Ectodermal cell (in vitro differentiated cells): ENCODE data around the gene PRKCH.

Experiments used
- H3K27ac ChIP-seq: 2 replicates; pipeline ENCODE4 v1.7.0; 2013; ENCODE audit warnings: mild to moderate bottlenecking, low read depth, low read length; ENCODE audit not compliant: insufficient read depth, poor library complexity, severe bottlenecking
- H3K27me3 ChIP-seq: 2 replicates; pipeline ENCODE4 v1.7.0; 2013; ENCODE audit warnings: mild to moderate bottlenecking, low read length; ENCODE audit not compliant: insufficient read depth, control insufficient read depth, poor library complexity, severe bottlenecking
- H3K36me3 ChIP-seq: one replicate; pipeline ENCODE4 v1.7.0; 2013; ENCODE audit warnings: low read length; ENCODE audit not compliant: control insufficient read depth, insufficient read depth
- H3K4me1 ChIP-seq: one replicate; pipeline ENCODE4 v1.7.0; 2013; ENCODE audit warnings: low read length; ENCODE audit not compliant: control insufficient read depth, insufficient read depth
- H3K4me3 ChIP-seq: 2 replicates; pipeline ENCODE4 v1.7.0; 2013; ENCODE audit warnings: low read depth, low read length, control low read depth; ENCODE audit not compliant: insufficient read depth
- H3K9me3 ChIP-seq: 2 replicates; pipeline ENCODE4 v1.7.0; 2013; ENCODE audit warnings: mild to moderate bottlenecking, low read length, moderate library complexity; ENCODE audit not compliant: control insufficient read depth
- WGBS, 2 experiments: methylation state at CpG; one replicate each; pipeline ENCODE4 v1.1.7; 2013; ENCODE audit warnings: missing lambda C conversion rate in 2 of 2; 5-methylcytosine and 5-hydroxymethylcytosine counted together

Gene PRKCH

GRCh38 chr14:61372842-61373555 is 51.6 kb downstream of the PRKCH start:
- Histone ChIP-seq H3K27me3 (no peaks in the 10 kb centered on the region), H3K9me3 (no peaks in the 10 kb centered on the region), H3K4me1 (no peaks in the 10 kb centered on the region), H3K36me3 (no peaks in the 10 kb centered on the region), H3K4me3 (no peak overlapping the region), H3K27ac (no peak overlapping the region)
- WGBS, 2 experiments: 81 to 97% methylated on average over 3 of the region's 3 CpGs

- H3K27ac ChIP-seq: no peak overlapping the region
- no peak overlapping the region for H3K4me3 ChIP-seq
- no peaks in the 10 kb centered on the region for H3K36me3 ChIP-seq
- H3K27me3 ChIP-seq: no peaks in the 10 kb centered on the region
- 89 to 94% methylated on average over 3 of the region's 3 CpGs for WGBS, 2 experiments
- H3K9me3 ChIP-seq: no peaks in the 10 kb centered on the region
- no peaks in the 10 kb centered on the region for H3K4me1 ChIP-seq
Measured at GRCh38 chr14:61374284-61374683, 52.9 kb downstream of the PRKCH start.

GRCh38 chr14:61375218-61375617 is 53.8 kb downstream of the PRKCH start:
- no peak overlapping the region for H3K4me3 ChIP-seq
- H3K36me3 ChIP-seq: no peaks in the 10 kb centered on the region
- no peak overlapping the region for H3K27ac ChIP-seq
- H3K4me1 ChIP-seq: no peaks in the 10 kb centered on the region
- 86 to 95% methylated on average over 3 of the region's 3 CpGs for WGBS, 2 experiments
- H3K27me3 ChIP-seq: no peaks in the 10 kb centered on the region
- no peaks in the 10 kb centered on the region for H3K9me3 ChIP-seq

GRCh38 chr14:61376314-61376713 is 54.9 kb downstream of the PRKCH start:
- H3K4me3 ChIP-seq: no peak overlapping the region
- H3K27ac ChIP-seq: no peak overlapping the region
- no peaks in the 10 kb centered on the region for H3K4me1 ChIP-seq
- no peaks in the 10 kb centered on the region for H3K27me3 ChIP-seq
- no peaks in the 10 kb centered on the region for H3K36me3 ChIP-seq
- WGBS, 2 experiments: 93 to 95% methylated on average over 1 of the region's 1 CpG
- H3K9me3 ChIP-seq: no peaks in the 10 kb centered on the region

GRCh38 chr14:61377749-61378148 is 56.4 kb downstream of the PRKCH start:
- H3K4me1 ChIP-seq: no peaks in the 10 kb centered on the region
- H3K9me3 ChIP-seq: no peaks in the 10 kb centered on the region
- H3K4me3 ChIP-seq: no peak overlapping the region
- H3K27me3 ChIP-seq: no peaks in the 10 kb centered on the region
- H3K36me3 ChIP-seq: no peaks in the 10 kb centered on the region
- H3K27ac ChIP-seq: no peak overlapping the region

- H3K4me3 ChIP-seq: no peak overlapping the region
- no peaks in the 10 kb centered on the region for H3K27me3 ChIP-seq
- no peaks in the 10 kb centered on the region for H3K36me3 ChIP-seq
- no peaks in the 10 kb centered on the region for H3K9me3 ChIP-seq
- H3K27ac ChIP-seq: no peak overlapping the region
- WGBS, 2 experiments: 91 to 94% methylated on average over 8 of the region's 8 CpGs
- no peaks in the 10 kb centered on the region for H3K4me1 ChIP-seq
Measured at GRCh38 chr14:61379639-61380184, 58.3 kb downstream of the PRKCH start.

GRCh38 chr14:61380984-61381383 is 59.6 kb downstream of the PRKCH start:
- H3K4me3 ChIP-seq: no peak overlapping the region
- H3K9me3 ChIP-seq: no peaks in the 10 kb centered on the region
- no peak overlapping the region for H3K27ac ChIP-seq
- H3K27me3 ChIP-seq: no peaks in the 10 kb centered on the region
- 90 to 92% methylated on average over 3 of the region's 3 CpGs for WGBS, 2 experiments
- H3K36me3 ChIP-seq: no peaks in the 10 kb centered on the region
- no peaks in the 10 kb centered on the region for H3K4me1 ChIP-seq

- Histone ChIP-seq H3K27me3 (no peaks in the 10 kb centered on the region), H3K27ac (no peak overlapping the region), H3K36me3 (no peaks in the 10 kb centered on the region), H3K4me1 (no peaks in the 10 kb centered on the region), H3K4me3 (no peak overlapping the region), H3K9me3 (no peaks in the 10 kb centered on the region)
- 92 to 94% methylated on average over 9 of the region's 9 CpGs for WGBS, 2 experiments
Measured at GRCh38 chr14:61381553-61381952, 60.2 kb downstream of the PRKCH start.

- Histone ChIP-seq H3K36me3 (no peaks in the 10 kb centered on the region), H3K9me3 (no peaks in the 10 kb centered on the region), H3K27ac (no peak overlapping the region), H3K4me1 (no peaks in the 10 kb centered on the region), H3K27me3 (no peaks in the 10 kb centered on the region), H3K4me3 (no peak overlapping the region)
- 97 to 98% methylated on average over 2 of the region's 2 CpGs for WGBS, 2 experiments
Measured at GRCh38 chr14:61382842-61383241, 61.5 kb downstream of the PRKCH start.

GRCh38 chr14:61385002-61385685 is 63.8 kb downstream of the PRKCH start:
- Histone ChIP-seq H3K27ac (no peak overlapping the region), H3K9me3 (no peaks in the 10 kb centered on the region), H3K4me3 (no peak overlapping the region), H3K4me1 (no peaks in the 10 kb centered on the region), H3K27me3 (no peaks in the 10 kb centered on the region), H3K36me3 (no peaks in the 10 kb centered on the region)
- 95 to 96% methylated on average over 6 of the region's 6 CpGs for WGBS, 2 experiments
